Kidney (tissue), 14 donors: ENCODE data around the gene DQX1. TPM values are rescaled to one million over a fixed set of nuclear protein-coding genes. Genes with fewer than 3 reads are reported as not detected.
A peak's percentile ranks its signal among the peaks of the same experiment; 100 is the strongest.

Experiments used
- DNase-seq, 5 donors: peaks; one replicate each; pipeline ENCODE4 v3.0.0-alpha.2; 2013 to 2020
- FAIRE-seq: peaks from 2 replicates; lab custom pipeline; 2012; peaks lifted over from hg19 to GRCh38; lab: Jason Lieb, UNC
- H3K27ac ChIP-seq, 2 donors: one replicate each; pipeline ENCODE4 v1.7.0; 2013; ENCODE audit warnings: low read depth in 2 of 2, low read length in 2 of 2, inconsistent platforms in 1 of 2
- H3K27me3 ChIP-seq: one replicate; pipeline ENCODE4 v1.7.1; 2013; ENCODE audit warnings: low read length, inconsistent platforms; ENCODE audit not compliant: control insufficient read depth, insufficient read depth
- H3K36me3 ChIP-seq, 3 donors: one replicate each; pipeline versions ENCODE4 v1.7.0 to v1.7.1; 2013; ENCODE audit warnings: low read length in 3 of 3, control low read depth in 1 of 3, inconsistent platforms in 1 of 3; ENCODE audit not compliant: insufficient read depth in 3 of 3, control insufficient read depth in 2 of 3
- H3K4me1 ChIP-seq, 3 donors: one replicate each; pipeline versions ENCODE4 v1.7.0 to v1.7.1; 2013; ENCODE audit warnings: low read length in 3 of 3, inconsistent platforms in 1 of 3, low read depth in 1 of 3; ENCODE audit not compliant: control insufficient read depth in 2 of 3, insufficient read depth in 2 of 3
- H3K4me3 ChIP-seq, 3 donors: one replicate each; pipeline versions ENCODE4 v1.7.0 to v1.8.1; 2013; ENCODE audit warnings: low read length in 3 of 3, control low read depth in 1 of 3, inconsistent platforms in 1 of 3
- H3K9ac ChIP-seq, 3 donors: one replicate each; pipeline versions ENCODE4 v1.7.0 to v1.7.1; 2013; ENCODE audit warnings: low read length in 3 of 3, control low read depth in 1 of 3, inconsistent platforms in 1 of 3
- H3K9me3 ChIP-seq, 3 donors: one replicate each; pipeline versions ENCODE4 v1.7.0 to v1.7.1; 2013; ENCODE audit warnings: low read length in 3 of 3, control low read depth in 1 of 3, inconsistent platforms in 1 of 3; ENCODE audit not compliant: control insufficient read depth in 2 of 3, insufficient read depth in 1 of 3
- CTCF ChIP-seq: IDR thresholded peaks from 3 replicates; pipeline ENCODE4 v1.5.1; 2012; ENCODE audit warnings: mild to moderate bottlenecking, moderate library complexity, borderline replicate concordance; ENCODE audit not compliant: insufficient read depth; ENCODE audit errors: extremely low read depth
- intact Hi-C: fragments of 100-400 bp; cut with DNase I; formaldehyde crosslinking; loops from one replicate; pipeline ENCODE4 v1.11.1; 2022
- polyA plus RNA-seq: library from polyadenylated mRNA; stranded (reverse); fragments of 350-450 nt; fragmentation: Illumina TruSeq; extraction: RNeasy Lipid Tissue Mini Kit (QIAGEN cat#74804); gene quantifications from one replicate; pipeline ENCODE4 v1.2.3, GENCODE V29; 2014; ENCODE audit warnings: low read depth, low replicate concordance; ENCODE audit not compliant: insufficient read depth
- total RNA-seq: library from RNA; stranded (reverse); fragmentation: NEBNext Ultra II Directional; extraction: Animal tissue kit (Norgen Biotek cat#: 25700); gene quantifications from one replicate; pipeline ENCODE4 v1.2.1, GENCODE V29; 2021
- donor health status: control.
- donor health status: control.
- donor health status: control.
- donor health status: control.
- donor health status: control.
- donor health status: DM: yes; HTN: yes; CAD: no.
- donor health status: Normal renal cell carcinoma (clear cell type).

DQX1 gene
- total and polyA plus RNA-seq, 2 donors from 2014 or later, result not detected

- TF ChIP-seq CTCF, result no peak
- intact Hi-C loops, result no loop called here
- Histone ChIP-seq H3K9me3 (no peaks in the 10 kb centered on the region), H3K36me3 (no peaks in the 10 kb centered on the region), H3K4me1 (no peaks in the 10 kb centered on the region), H3K27ac (no peak overlapping the region), H3K9ac (no peak overlapping the region), H3K4me3 (no peak overlapping the region), H3K27me3 (no peaks in the 10 kb centered on the region)
- DNase-seq (no peak), FAIRE-seq (no peak)
These were observed 12.9 kb upstream of the DQX1 start for GRCh38 chr2:74538881-74539339.

- DNase-seq, result no peak
These were observed 11.1 kb upstream of the DQX1 start for GRCh38 chr2:74537140-74537539.

GRCh38 chr2:74536166-74536950 lies 10.3 kb upstream of the DQX1 start:
- DNase-seq (peak in 1 of 5 donors; percentile 78), FAIRE-seq (no peak)
- Histone ChIP-seq H3K27ac (no peak overlapping the region), H3K9ac (no peak overlapping the region), H3K9me3 (no peaks in the 10 kb centered on the region), H3K4me3 (no peak overlapping the region), H3K27me3 (no peaks in the 10 kb centered on the region), H3K4me1 (peaks cover 0 to under 1% (median 0%) of the 10 kb centered on the region in 3 donors), H3K36me3 (peaks cover 0 to 7% (median 4%) of the 10 kb centered on the region in 3 donors)
- TF ChIP-seq CTCF, result no peak
- intact Hi-C loops, result no loop called here

More at GRCh38 chr2:74537140-74537539, 11.1 kb upstream of the DQX1 start:
- Histone ChIP-seq H3K27me3 (no peaks in the 10 kb centered on the region), H3K9me3 (no peaks in the 10 kb centered on the region), H3K4me1 (no peaks in the 10 kb centered on the region), H3K27ac (no peak overlapping the region), H3K9ac (no peak overlapping the region), H3K36me3 (peaks cover 0 to 7% (median 4%) of the 10 kb centered on the region in 3 donors), H3K4me3 (no peak overlapping the region)
- no peak for FAIRE-seq
- intact Hi-C loops, result no loop called here
- no peak for TF ChIP-seq CTCF
